ENCODE results near the gene ATP5F1B.

GRCh38 chr12:56635806-56636674 lies 9.7 kb downstream of the ATP5F1B start:
- no peak for TF ChIP-seq CTCF (IDR thresholded peaks at IDR 0.05)
- TF ChIP-seq EP300 (IDR thresholded peaks at IDR 0.05; ENCODE audit: low read depth): no peak
- TF ChIP-seq POLR2A (IDR thresholded peaks at IDR 0.05): peak; percentile 95
- TF ChIP-seq POLR2AphosphoS5 (IDR thresholded peaks at IDR 0.05): peak; percentile 95 to 98 (median 98)

All from transverse colon (tissue), 4 donors.